Stimulated activated CD8-positive, alpha-beta memory T cell treated with anti-CD3 and anti-CD28 coated beads, Interleukin-7, amount 100 ng/mL, for 1 hour (primary cell): ENCODE measurements around the gene KIAA1614.
A peak's percentile ranks its signal among the peaks of the same experiment; 100 is the strongest.
"Not testable (repeated sequence)": the region's sequence is repeated elsewhere in the genome, so short reads cannot be mapped to it uniquely, and the experiment has no call there.

Source experiments
- DNase-seq, 2 donors: peaks; one replicate each; pipeline ENCODE4 v3.0.0-alpha.2; 2020; ENCODE audit warnings: low read depth in 2 of 2

KIAA1614 gene

DNA sequence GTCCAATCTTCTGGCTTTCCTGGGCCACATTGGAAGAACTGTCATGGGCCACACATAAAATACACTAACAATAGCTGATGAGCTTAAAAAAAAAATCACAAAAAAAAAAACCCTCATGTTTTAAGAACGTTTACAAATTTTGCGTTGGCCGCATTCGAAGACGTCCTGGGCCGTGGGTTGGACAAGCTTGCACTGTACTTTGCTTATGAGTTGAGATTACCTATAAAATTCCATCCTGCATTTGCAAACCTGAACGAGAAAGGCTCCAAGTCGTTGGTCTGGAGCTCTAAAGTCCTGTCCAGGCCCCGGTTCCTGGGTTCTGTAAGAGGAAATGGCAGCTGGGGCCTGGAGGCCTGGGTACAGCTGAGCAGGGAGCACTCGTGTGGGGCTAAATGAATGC, 51.4 kb downstream of the KIAA1614 start:
- DNase-seq, result no peak

DNA sequence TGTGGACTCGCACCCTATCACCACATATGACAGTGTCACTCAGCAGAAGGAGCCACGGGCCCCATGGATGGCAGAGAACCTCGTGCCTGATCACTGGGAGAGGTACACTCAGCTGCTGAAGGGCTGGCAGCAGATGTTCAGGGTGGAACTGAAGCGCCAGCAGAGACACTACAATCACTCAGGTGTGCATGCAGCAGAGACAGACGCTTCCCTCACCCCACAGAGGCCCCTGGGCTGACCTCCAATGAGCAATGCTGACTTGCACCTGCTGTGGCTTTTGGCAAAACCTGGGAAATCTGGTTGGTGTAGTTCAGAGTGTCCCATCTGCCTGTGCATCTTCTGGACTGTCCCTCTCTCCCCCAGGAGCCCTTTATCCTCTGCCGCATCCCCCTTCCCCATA, 51.9 kb downstream of the KIAA1614 start:
- no peak for DNase-seq

DNA sequence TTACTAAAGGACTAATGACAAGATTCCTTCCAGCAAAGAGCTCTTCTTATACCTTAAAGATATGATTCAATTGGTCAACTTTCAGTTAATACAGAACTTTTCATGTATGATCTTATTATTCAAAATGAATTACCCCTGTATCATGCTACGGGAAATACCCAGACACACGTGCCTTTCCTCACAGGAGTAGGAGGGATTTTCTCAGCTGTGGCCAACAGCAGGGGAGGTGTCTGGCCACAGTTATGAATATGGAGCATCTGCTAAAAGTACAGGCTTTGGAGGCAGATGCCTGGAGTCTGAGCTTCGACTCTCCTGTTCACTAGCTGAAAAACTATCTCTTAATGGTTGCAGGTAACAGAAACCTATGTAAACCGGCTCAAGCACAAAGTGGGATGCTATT, 53.6 kb downstream of the KIAA1614 start:
- no peak for DNase-seq

DNA sequence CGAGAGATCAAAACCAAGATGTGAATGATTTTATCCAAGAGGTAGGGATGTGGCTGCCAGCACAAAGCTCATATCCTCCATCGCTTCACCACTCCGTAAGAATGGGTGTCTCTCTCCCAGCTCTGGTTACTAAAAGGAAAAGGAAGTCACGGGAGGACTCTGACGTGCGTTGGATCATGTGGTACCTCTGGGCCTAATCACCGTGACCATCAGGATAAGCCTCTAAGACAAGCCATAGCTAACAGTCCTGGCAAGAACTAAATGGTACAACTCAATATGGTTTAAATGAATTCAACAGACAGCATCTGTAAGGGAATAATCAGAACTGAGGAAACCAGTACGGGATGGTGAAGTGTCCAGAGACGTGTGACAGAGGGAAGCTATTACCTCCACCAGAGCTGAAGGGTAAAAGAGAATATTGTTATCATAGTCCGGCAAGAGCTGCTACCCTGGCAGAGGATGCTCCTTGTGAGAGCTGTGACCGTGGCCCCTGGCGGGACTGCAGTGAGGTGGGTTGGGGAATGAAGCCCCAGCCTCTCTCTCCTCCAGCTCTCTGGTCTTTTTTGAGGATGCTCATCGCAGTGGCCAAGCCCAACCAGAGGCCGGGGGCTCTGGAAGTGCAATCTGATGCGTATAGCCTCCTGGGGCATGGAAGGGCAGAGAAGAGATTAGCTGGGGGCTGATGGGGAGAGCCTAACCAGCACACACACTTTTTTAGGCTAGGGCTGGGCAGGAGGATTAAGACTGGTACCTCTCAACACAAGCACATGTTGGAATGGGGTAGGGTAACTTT, 54.2 kb downstream of the KIAA1614 start:
- DNase-seq, result no peak

DNA sequence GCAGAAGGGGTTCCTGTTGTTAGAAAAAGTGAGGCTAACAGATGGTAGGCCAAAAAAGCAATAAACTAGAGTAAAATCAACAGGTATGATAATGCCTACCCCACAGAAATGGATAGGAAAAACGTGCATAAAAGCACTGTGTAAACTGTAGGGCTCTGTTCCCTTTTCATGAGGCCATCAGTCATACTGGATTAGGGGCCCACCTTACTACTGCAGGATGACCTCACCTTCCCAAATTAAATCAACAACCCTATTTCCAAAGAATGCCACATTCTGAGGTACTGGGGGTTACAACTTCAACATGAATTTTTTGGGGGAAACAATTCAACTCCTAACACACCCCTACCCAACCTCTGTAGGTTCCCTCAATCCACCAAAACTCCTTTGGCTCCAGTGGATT, 54.9 kb downstream of the KIAA1614 start:
- no peak for DNase-seq

DNA sequence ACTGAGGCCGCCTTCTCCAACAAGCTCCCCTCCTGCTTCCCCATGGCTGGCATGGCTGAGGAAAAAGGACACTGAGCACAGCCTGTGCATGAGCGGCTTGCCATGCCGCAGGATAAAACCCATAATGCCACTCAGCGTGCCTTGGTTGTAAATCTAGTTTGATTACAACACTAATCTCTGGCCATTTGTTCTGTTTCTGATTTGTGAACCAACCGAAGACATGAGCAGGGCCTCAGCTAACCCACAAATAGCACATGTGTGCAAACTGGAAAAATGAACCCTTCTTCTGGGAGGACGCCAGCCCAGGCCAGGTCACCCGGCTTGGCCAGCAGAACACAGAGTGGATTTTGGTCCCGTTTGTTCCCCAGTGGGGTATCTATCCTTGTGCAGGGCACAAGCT, 56.1 kb downstream of the KIAA1614 start:
- DNase-seq, result not testable (repeated sequence)

DNA sequence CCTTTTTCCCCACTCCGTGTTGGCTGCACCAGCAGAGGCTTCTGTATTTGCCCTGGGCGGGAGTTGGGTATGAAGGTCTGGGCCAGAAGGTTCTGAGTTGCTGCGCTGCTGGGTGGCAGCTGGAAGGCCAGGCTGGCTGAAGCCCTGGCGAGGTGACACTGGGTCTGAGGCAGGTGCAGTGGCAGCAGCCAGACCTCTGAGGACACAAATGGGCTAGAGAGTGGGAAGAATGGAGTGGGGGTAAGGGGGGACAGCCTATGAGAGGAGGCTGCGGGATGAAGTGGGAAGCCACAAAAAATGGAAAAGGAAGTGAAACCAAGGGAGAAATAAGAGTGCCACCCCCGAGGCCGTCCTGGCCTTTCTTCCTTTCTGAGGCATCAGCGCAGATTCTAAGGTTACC, 56.7 kb downstream of the KIAA1614 start:
- no peak for DNase-seq

DNA sequence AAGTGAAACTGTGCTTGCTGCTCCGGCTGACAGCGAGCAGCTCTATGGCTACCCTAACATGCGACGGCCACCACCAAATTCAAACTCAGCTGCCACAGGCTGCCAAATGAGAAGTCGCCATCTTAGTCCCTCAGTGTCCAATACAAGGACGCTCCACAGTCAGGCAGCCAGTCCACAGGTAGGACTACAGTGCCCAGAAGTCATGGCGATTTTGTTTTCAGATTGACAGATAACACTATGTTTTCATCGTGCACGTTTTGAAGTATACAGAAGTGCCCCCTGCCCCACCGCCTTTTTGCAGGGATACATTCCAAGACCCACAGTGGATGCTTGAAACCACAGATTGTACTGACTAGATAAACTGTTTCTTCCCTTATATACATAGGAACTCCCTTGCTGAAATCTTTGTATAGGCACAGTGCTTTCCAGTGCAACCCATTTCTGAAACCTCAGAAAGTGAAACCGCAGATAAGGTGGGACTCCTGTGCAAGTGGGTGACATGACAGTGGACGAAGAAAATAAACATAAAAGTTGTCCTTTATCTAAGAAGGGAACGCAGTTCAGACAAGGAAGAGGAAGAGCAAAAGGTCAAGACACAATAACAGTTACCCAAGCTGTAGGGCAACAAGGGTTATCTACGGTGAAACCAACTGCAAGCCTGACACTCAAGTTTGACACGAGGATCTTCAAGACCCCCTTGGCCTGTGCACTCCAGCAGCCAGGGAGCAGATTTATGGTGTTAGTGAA, 57.8 kb downstream of the KIAA1614 start:
- no peak for DNase-seq

DNA sequence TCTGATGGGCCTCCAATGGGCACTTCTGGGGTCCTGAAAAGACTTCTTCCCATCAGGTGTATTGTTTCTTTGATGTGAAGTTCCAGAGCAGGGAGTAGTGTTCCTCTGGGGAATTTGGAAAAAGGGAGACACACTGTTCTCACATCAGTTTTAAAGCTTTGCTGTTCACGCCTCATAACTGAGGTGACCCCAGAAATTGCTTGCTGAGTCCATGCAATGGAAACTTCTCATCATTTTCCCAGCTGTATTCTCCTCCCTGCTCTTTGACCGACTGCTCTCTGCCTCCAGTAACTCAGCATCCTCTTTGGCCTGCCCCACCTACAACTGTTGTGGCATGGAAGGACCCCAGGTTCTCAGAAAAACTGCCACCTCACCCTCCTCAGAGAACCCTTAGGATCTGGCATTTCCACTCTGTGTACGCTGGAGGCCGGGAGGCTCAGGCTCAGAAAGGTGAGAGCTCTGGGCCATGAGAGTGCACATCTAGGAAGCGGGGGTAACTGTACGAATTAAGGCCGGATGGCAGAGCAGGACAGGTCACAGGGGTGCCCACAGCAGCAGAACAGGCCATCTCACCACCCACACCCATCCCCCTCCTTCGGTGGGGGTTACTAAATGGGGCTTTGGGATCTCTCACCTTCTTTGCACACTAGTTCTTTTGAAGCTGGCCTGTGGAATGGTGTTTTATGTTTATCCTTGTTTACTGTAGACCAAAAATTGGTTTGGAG, 58.7 kb downstream of the KIAA1614 start:
- no peak for DNase-seq

DNA sequence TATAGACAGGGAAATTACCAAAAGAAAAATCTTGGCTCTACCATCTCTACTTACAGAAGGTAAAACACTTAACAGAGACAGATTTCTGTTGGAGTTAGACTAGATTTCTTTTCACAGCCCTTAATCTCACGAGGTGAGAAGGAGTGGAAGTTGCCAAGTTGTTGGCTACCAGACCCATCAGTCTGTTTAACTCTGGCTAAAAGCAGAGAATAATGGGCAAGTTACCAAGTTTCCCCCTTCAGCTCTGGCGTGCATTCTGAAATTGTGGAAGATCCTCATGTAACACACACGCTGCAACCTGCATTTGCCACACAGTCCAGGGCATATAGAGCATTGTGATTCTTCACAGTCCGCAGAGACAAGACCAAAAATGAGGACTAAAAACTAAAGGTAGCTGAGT, 60.7 kb downstream of the KIAA1614 start:
- DNase-seq, result no peak

DNA sequence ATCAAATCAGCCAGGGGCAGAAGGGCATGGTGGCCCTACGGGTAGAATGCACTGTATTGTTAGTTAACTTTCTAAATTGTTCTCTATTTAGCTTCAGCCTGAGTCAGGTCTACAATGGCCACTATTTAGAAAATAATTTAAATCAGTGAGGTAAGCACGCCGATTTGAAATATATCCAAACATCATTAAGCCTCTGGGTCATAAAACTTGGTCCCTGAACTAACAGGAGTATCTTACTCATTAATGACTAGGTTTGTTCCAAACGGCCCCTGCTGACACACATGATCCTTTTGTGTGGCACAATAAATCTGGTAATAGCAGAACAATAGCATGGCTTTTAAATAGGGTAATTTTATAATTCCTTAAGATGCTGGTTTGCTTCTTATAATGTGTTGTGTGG, 61.5 kb downstream of the KIAA1614 start:
- DNase-seq, result no peak

DNA sequence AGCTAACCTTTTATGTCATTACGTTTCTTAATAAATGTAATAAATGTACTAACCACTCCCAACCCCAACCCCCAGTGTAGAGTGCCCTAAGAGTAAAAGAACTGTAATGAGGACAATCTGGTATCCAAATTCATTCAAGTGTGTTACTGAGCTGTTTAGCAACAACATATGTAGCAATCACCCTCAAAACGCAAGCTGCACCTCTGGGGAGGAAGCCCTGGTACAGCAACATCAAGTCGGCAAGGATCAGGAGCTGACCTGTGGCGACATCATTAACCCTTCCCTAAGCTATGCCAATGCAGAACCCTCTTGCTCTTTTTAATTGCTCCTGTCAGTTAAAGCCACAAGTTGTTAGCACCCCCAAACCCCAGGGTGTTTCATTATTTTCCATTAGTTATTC, 62.9 kb downstream of the KIAA1614 start:
- DNase-seq, result no peak

DNA sequence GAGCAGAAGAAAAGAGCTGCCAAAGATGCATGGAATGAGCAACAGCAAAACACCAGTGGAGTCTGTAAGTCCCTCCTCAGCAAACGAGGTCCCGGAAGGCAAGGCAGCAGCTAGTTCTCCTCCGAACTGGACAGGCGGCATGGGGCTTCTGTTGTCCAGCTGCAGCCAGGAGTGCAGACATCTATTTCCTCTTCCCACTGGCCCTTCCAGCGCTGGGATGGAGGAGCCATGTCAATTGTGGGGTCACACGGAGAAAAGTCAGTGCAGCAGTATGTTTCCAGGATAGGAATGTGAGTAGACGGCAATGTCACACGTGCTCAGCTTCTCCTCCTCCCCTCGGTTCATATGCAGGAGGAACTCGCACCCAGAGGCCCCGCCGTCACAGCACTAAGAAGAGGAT, 63.5 kb downstream of the KIAA1614 start:
- DNase-seq, result no peak

DNA sequence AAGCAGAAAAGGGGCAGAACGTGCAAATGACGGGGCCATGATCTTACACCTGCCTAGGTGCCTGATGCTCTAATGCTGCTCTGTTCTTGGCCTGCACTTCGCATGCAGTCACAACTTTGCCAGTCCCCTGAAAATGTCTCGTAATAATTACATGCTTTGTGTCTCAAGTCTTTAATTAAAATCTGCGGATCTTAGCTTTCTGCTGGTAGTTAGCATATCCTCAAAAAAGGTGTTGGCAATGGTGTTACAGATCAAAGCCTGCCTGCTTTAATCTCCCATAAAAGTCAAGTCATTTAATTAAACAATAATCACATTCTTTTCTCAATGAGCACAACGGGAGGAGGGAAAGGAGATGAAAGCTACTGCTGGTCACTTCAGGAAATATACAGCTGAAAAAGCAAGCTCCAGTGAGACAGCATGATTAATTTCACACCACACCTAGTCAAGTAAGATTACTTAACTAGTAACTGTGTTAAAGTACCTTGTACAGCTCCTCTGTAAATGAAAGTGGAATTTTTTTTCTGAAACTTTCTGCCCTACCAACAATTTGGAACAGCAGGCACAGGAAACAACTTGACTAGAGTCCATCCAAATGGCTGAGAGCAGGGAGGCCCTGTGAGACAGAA, 64.1 kb downstream of the KIAA1614 start:
- no peak for DNase-seq

DNA sequence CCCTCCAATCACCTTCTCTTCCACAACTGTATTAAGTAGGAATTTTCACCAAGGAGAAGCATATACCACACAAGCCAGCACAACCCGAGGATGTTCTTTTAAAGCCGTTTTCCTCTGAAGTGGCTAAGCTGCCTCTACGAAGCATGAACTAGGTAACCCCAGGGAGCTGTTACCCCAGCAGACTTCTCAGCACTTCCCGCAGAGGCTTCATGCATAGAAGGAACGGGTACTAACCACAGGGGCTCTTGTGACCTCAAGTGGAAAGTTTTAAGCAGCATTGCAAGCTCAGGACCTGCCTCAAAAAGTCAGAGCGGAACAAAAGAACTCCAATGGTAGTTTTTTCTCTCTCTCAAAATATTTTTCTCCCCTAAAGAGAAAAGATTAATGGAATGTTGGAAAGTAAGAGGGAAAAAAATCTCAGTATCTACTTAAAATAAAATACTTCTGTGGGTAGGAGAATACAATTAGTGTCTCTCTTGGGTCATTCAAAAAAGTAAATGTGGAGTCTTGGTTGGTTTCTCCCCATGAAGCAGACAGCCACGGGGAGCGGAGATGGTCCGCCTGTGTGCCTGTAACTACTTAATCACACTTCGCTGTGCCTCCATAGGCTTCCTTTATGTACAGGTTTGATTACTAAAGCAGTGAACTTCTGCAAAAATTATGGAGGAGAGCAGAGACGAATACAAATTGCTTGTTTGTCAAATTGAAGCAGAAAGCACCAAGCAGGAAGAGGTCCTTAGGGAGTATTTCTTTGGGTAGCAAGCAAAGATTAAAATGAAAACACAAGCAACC, 69.1 kb downstream of the KIAA1614 start:
- peak in 1 of 2 donors; percentile 3 for DNase-seq

DNA sequence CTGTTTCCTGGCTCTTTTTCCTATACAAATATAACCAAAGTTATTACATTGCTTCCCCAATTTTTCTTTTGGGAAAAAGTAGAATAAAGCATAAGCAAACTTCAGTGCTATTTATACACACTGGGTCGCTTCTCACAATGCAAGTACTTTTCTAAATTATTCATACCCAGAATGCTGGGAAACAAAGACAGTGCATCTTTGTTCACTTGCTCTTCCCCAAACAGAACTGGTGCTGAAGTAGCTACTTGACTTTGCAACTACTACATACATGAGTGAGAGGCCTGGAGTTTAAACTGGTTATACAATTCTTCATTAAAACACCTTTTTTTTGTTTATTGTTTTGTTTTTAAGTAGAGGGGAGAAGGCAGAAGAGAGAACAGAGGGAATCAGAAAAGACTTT, 69.7 kb downstream of the KIAA1614 start:
- no peak for DNase-seq

DNA sequence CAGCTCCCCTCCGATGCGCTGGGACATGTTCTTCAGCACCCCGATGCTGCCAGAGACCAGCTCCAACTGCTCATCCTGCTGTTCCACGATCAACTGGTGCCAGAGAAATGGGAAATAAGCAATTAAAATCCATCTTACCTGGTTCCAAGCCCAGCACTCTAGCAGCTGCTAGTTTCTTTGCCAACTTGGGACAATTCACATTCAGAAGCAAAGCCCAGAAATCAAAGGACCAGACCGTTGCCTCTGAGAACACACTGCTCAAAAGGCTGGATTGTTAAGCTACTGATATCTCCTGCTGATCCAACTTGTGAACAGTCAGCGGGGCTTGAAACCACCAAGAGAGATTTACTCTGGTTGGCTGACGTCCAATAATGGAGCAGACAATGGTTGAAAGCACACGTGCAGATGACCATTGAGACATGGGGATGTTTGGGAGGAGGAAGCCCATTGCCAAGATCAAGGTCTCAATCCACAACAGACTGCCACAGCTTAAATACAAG, 75.6 kb downstream of the KIAA1614 start:
- DNase-seq, result no peak

DNA sequence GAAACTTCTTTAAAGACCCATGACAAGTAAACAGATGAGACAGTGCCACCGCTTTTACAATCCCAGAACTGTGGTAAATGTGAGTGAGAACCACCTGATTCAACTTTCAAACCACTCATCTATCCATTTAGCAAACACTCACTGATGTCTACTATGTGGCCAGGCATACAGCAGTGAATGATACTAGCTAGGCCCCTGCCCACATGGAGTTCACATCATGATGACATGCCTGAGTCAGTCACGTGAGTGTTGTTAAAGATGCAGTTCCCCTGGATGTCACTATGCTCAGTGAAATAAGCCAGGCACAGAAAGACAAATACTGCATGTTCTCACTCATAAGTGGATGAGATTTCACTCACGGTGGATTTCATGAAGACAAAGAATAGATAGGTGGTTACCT, 81.6 kb downstream of the KIAA1614 start:
- no peak for DNase-seq

DNA sequence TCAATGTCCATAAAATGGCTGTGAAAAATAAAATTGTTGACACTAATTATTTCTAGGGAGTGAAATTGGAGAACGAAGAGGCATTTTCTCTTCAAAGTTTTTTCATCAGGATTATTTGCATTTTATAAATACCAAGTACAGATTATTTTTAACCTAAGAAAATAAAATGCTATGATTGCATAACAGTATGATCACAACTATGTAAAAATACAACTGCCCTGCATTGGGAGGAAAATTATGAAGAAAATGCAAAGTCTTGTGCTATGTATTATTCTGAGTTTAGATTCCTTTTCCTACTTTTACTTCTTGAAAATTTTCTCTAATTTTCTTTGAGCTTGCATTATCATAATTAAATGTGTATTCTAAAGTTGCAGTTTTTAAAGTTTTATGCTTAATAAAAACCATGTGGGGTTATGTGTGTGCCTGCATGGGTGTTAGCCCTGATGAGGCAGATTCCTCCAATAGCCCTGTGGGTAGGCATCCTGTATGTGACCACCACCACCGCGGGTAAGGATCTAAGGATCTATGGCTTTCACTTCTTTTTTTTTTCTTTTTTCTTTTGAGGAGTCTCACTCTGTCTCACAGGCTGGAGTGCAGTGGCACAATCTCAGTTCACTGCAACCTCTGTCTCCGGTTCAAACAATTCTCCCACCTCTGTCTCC, 85.3 kb downstream of the KIAA1614 start:
- no peak for DNase-seq
